Smooth muscle cell (in vitro differentiated cells): ENCODE results near the gene PTPN12. TPM values are rescaled to one million over a fixed set of nuclear protein-coding genes. Genes with fewer than 3 reads are reported as not detected.
"Not testable (repeated sequence)": the region's sequence is repeated elsewhere in the genome, so short reads cannot be mapped to it uniquely, and the experiment has no call there.

ENCODE experiments used
- DNase-seq: peaks from one replicate; lab custom pipeline; 2025; ENCODE audit not compliant: unreplicated experiment; lab: John Stamatoyannopoulos, UW
- H2AFZ ChIP-seq: fragments of 200-600 bp; sonication (generic); 2 replicates; pipeline ENCODE4 v1.6.0; 2016; ENCODE audit warnings: antibody characterized with exemption, low read depth, mild to moderate bottlenecking
- H3F3A ChIP-seq: fragments of 200-600 bp; sonication (generic); 2 replicates; pipeline ENCODE4 v1.6.0; 2017; ENCODE audit warnings: antibody characterized with exemption, low read depth
- H3K27ac ChIP-seq: fragments of 200-600 bp; sonication (generic); 2 replicates; pipeline ENCODE4 v1.5.1; 2016; ENCODE audit warnings: low read depth, mild to moderate bottlenecking
- H3K27me3 ChIP-seq: fragments of 200-600 bp; sonication (generic); 2 replicates; pipeline ENCODE4 v1.6.1; 2016; ENCODE audit warnings: low read depth, mild to moderate bottlenecking
- H3K36me3 ChIP-seq: fragments of 200-600 bp; sonication (generic); 2 replicates; pipeline ENCODE4 v1.5.1; 2016; ENCODE audit warnings: low read depth
- H3K4me1 ChIP-seq: fragments of 200-600 bp; sonication (generic); 2 replicates; pipeline ENCODE4 v1.5.1; 2016; ENCODE audit warnings: low read depth
- H3K4me2 ChIP-seq: fragments of 200-600 bp; sonication (generic); 2 replicates; pipeline ENCODE4 v1.6.0; 2016; ENCODE audit warnings: mild to moderate bottlenecking
- H3K4me3 ChIP-seq: fragments of 200-600 bp; sonication (generic); 2 replicates; pipeline ENCODE4 v1.5.1; 2016; ENCODE audit warnings: mild to moderate bottlenecking
- H3K79me2 ChIP-seq: fragments of 200-600 bp; sonication (generic); 2 replicates; pipeline ENCODE4 v1.6.0; 2016; ENCODE audit warnings: low read depth, mild to moderate bottlenecking
- H3K9ac ChIP-seq: fragments of 200-600 bp; sonication (generic); 2 replicates; pipeline ENCODE4 v1.6.0; 2016; ENCODE audit warnings: low read depth
- H3K9me3 ChIP-seq: fragments of 200-600 bp; sonication (generic); replicated peaks from 2 replicates; pipeline ENCODE4 v1.5.1; 2016; ENCODE audit warnings: low read depth
- H4K20me1 ChIP-seq: fragments of 200-600 bp; sonication (generic); 2 replicates; pipeline ENCODE4 v1.6.0; 2016; ENCODE audit warnings: low read depth
- CTCF ChIP-seq: fragments of 200-600 bp; sonication (generic); IDR thresholded peaks from 2 replicates; pipeline ENCODE4 v1.5.1; 2017; ENCODE audit warnings: borderline replicate concordance, mild to moderate bottlenecking, antibody characterized with exemption; ENCODE audit not compliant: insufficient read depth, poor library complexity, severe bottlenecking
- WGBS: methylation state at CpG from one replicate; pipeline ENCODE4 v1.1.7; 2016; ENCODE audit warnings: low lambda C conversion rate; 5-methylcytosine and 5-hydroxymethylcytosine counted together
- polyA plus RNA-seq: library from polyadenylated mRNA; unstranded; fragments of >200 nt; fragmentation: Nextera tagmentation; extraction: Ambion mirVana; gene quantifications from 2 replicates; pipeline ENCODE4 v1.2.1, GENCODE V29; 2016
- total RNA-seq: library from RNA; depleted of rRNA; stranded (reverse); fragments of >200 nt; gene quantifications from 2 replicates; pipeline ENCODE4 v1.2.3, GENCODE V29; 2014

The PTPN12 gene
- total and polyA plus RNA-seq, 2 experiments from 2014 or later, result 12.3 to 85.2 TPM

GRCh38 chr7:77648742-77649338 is 111.7 kb downstream of the PTPN12 start:
- H3K79me2 ChIP-seq, result no peaks in the 10 kb centered on the region
- H3K4me3 ChIP-seq, result no peak overlapping the region
- peaks cover 16% of the 10 kb centered on the region for H3F3A ChIP-seq
- TF ChIP-seq CTCF, result no peak
- WGBS, result 94% methylated on average over 6 of the region's 6 CpGs
- no peak overlapping the region for H3K9ac ChIP-seq
- peaks cover 3% of the 10 kb centered on the region for H4K20me1 ChIP-seq
- no peak overlapping the region for H2AFZ ChIP-seq
- peaks cover 9% of the 10 kb centered on the region for H3K36me3 ChIP-seq
- no peaks in the 10 kb centered on the region for H3K27me3 ChIP-seq
- H3K27ac ChIP-seq, result peak overlapping the region; percentile 55
- DNase-seq, result no peak
- H3K9me3 ChIP-seq, result no peaks in the 10 kb centered on the region
- no peak overlapping the region for H3K4me2 ChIP-seq
- H3K4me1 ChIP-seq, result no peaks in the 10 kb centered on the region

- DNase-seq, result no peak
- 47% methylated on average over 4 of the region's 4 CpGs for WGBS
- Histone ChIP-seq H4K20me1 (peaks cover 3% of the 10 kb centered on the region), H3K9me3 (no peaks in the 10 kb centered on the region), H3K36me3 (peaks cover 8% of the 10 kb centered on the region), H3K4me2 (peak overlapping the region; percentile 30), H3K4me1 (no peaks in the 10 kb centered on the region), H3F3A (peaks cover 16% of the 10 kb centered on the region), H3K79me2 (no peaks in the 10 kb centered on the region), H2AFZ (no peak overlapping the region), H3K4me3 (no peak overlapping the region), H3K9ac (no peak overlapping the region), H3K27ac (peak overlapping the region; percentile 55), H3K27me3 (no peaks in the 10 kb centered on the region)
- no peak for TF ChIP-seq CTCF
These were observed 112.7 kb downstream of the PTPN12 start for GRCh38 chr7:77649716-77650349.

GRCh38 chr7:77651575-77652162 is 114.6 kb downstream of the PTPN12 start:
- peak; percentile 80 for TF ChIP-seq CTCF
- 19% methylated on average over 3 of the region's 3 CpGs for WGBS
- H4K20me1 ChIP-seq, result peaks cover 3% of the 10 kb centered on the region
- peaks cover 16% of the 10 kb centered on the region for H3F3A ChIP-seq
- H3K9me3 ChIP-seq, result no peaks in the 10 kb centered on the region
- H3K4me3 ChIP-seq, result no peak overlapping the region
- DNase-seq, result no peak
- no peaks in the 10 kb centered on the region for H3K79me2 ChIP-seq
- no peaks in the 10 kb centered on the region for H3K4me1 ChIP-seq
- H2AFZ ChIP-seq, result no peak overlapping the region
- no peak overlapping the region for H3K9ac ChIP-seq
- H3K36me3 ChIP-seq, result no peaks in the 10 kb centered on the region
- no peaks in the 10 kb centered on the region for H3K27me3 ChIP-seq
- no peak overlapping the region for H3K4me2 ChIP-seq
- H3K27ac ChIP-seq, result no peak overlapping the region

GRCh38 chr7:77652826-77653225 is 115.7 kb downstream of the PTPN12 start:
- not testable (repeated sequence) for H3K4me1 ChIP-seq, H3K4me3 ChIP-seq, H2AFZ ChIP-seq, H4K20me1 ChIP-seq, H3K27me3 ChIP-seq, H3K9me3 ChIP-seq, DNase-seq, H3K36me3 ChIP-seq, H3K4me2 ChIP-seq, H3K27ac ChIP-seq, H3K79me2 ChIP-seq, H3K9ac ChIP-seq
- H3F3A ChIP-seq, result peaks cover 16% of the 10 kb centered on the region
- 98% methylated on average over 12 of the region's 12 CpGs for WGBS
